Activated naive CD4-positive, alpha-beta T cell (primary cell): ENCODE data around the gene PDE4B.

Experiments
- DNase-seq, 4 experiments: peaks; one replicate each; lab custom pipeline; 2025; lab: John Stamatoyannopoulos, UW

PDE4B gene

GRCh38 chr1:66286307-66286706, 493.6 kb downstream of the PDE4B start:
- DNase-seq, result no peak

GRCh38 chr1:66288048-66288447, 495.4 kb downstream of the PDE4B start:
- no peak for DNase-seq

- DNase-seq, result no peak
These were observed 498.3 kb downstream of the PDE4B start for GRCh38 chr1:66290761-66291530.

- no peak for DNase-seq
These were observed 498.8 kb downstream of the PDE4B start for GRCh38 chr1:66291531-66291864.

- DNase-seq, result no peak
These were observed 499.6 kb downstream of the PDE4B start for GRCh38 chr1:66292305-66292704.

GRCh38 chr1:66292944-66293343, 500.2 kb downstream of the PDE4B start:
- DNase-seq, result no peak

GRCh38 chr1:66294707-66295370, 502.1 kb downstream of the PDE4B start:
- no peak for DNase-seq

- no peak for DNase-seq
These were observed 503.1 kb downstream of the PDE4B start for GRCh38 chr1:66295803-66296202.

GRCh38 chr1:66296370-66296769, 503.7 kb downstream of the PDE4B start:
- no peak for DNase-seq

GRCh38 chr1:66296951-66297350, 504.3 kb downstream of the PDE4B start:
- DNase-seq, result no peak

- DNase-seq, result no peak
These were observed 505.8 kb downstream of the PDE4B start for GRCh38 chr1:66298464-66298863.

GRCh38 chr1:66300280-66300971, 507.7 kb downstream of the PDE4B start:
- no peak for DNase-seq

- DNase-seq, result no peak
These were observed 508.3 kb downstream of the PDE4B start for GRCh38 chr1:66300972-66301451.

- no peak for DNase-seq
These were observed 509.6 kb downstream of the PDE4B start for GRCh38 chr1:66302184-66302742.

- DNase-seq, result no peak
These were observed 510.1 kb downstream of the PDE4B start for GRCh38 chr1:66302815-66303214.

- no peak for DNase-seq
These were observed 511.0 kb downstream of the PDE4B start for GRCh38 chr1:66303646-66304045.

- no peak for DNase-seq
These were observed 511.4 kb downstream of the PDE4B start for GRCh38 chr1:66304128-66304527.

- DNase-seq, result no peak
These were observed 513.2 kb downstream of the PDE4B start for GRCh38 chr1:66305927-66306326.

GRCh38 chr1:66309006-66309741, 516.5 kb downstream of the PDE4B start:
- no peak for DNase-seq

- DNase-seq, result no peak
These were observed 518.4 kb downstream of the PDE4B start for GRCh38 chr1:66311092-66311491.

GRCh38 chr1:66311628-66312027, 518.9 kb downstream of the PDE4B start:
- no peak for DNase-seq
